CMK (cell line): Measurements from ENCODE around the gene EXTL2.
A peak's percentile ranks its signal among the peaks of the same experiment; 100 is the strongest.
"Not testable (repeated sequence)": the region's sequence is repeated elsewhere in the genome, so short reads cannot be mapped to it uniquely, and the experiment has no call there.

Experiments used
- DNase-seq: peaks from one replicate; pipeline ENCODE4 v3.0.0-alpha.2; 2010; ENCODE audit warnings: low read depth

The EXTL2 gene

GRCh38 chr1:100902365-100902764, 7.7 kb upstream of the EXTL2 start:
- DNase-seq: no peak

GRCh38 chr1:100896481-100896982, 1.9 kb upstream of the EXTL2 start:
- no peak for DNase-seq

GRCh38 chr1:100895540-100896480, 1.2 kb upstream of the EXTL2 start, which contains the start of gene SLC30A7:
TSS of gene SLC30A7 (plus strand) at chr1:100896090. CDS start at chr1:100896263, 173 bp downstream.
- DNase-seq: peak; percentile 79

GRCh38 chr1:100893718-100894117, 924 bp downstream of the EXTL2 start:
- DNase-seq: no peak

GRCh38 chr1:100892554-100892953, 2.1 kb downstream of the EXTL2 start:
- DNase-seq: no peak

GRCh38 chr1:100891380-100891779, 3.3 kb downstream of the EXTL2 start:
- DNase-seq: no peak

- not testable (repeated sequence) for DNase-seq
These were observed 4.7 kb downstream of the EXTL2 start for GRCh38 chr1:100889869-100890482.

- not testable (repeated sequence) for DNase-seq
These were observed 5.6 kb downstream of the EXTL2 start for GRCh38 chr1:100889007-100889406.

- DNase-seq: no peak
These were observed 10.7 kb downstream of the EXTL2 start for GRCh38 chr1:100883963-100884362.

GRCh38 chr1:100882698-100883097, 11.9 kb downstream of the EXTL2 start:
- DNase-seq: no peak

GRCh38 chr1:100881687-100882086, 13.0 kb downstream of the EXTL2 start:
- DNase-seq: no peak

GRCh38 chr1:100879422-100879821, 15.2 kb downstream of the EXTL2 start:
- DNase-seq: no peak

GRCh38 chr1:100876291-100876690, 18.4 kb downstream of the EXTL2 start:
- no peak for DNase-seq

GRCh38 chr1:100875228-100875627, 19.4 kb downstream of the EXTL2 start:
- no peak for DNase-seq

- no peak for DNase-seq
These were observed 20.2 kb downstream of the EXTL2 start for GRCh38 chr1:100874433-100874832.

GRCh38 chr1:100869996-100870395, 24.6 kb downstream of the EXTL2 start:
- no peak for DNase-seq

GRCh38 chr1:100868364-100868995, 26.2 kb downstream of the EXTL2 start:
- DNase-seq: no peak

GRCh38 chr1:100866901-100867206, 27.8 kb downstream of the EXTL2 start:
- no peak for DNase-seq

GRCh38 chr1:100866041-100866900, 28.4 kb downstream of the EXTL2 start:
- DNase-seq: no peak

GRCh38 chr1:100862591-100862990, 32.1 kb downstream of the EXTL2 start:
- DNase-seq: no peak

GRCh38 chr1:100861379-100861778, 33.3 kb downstream of the EXTL2 start:
- no peak for DNase-seq
